NCI-H524 (cell line): ENCODE data around the gene GAL.
"Not testable (repeated sequence)": the region's sequence is repeated elsewhere in the genome, so short reads cannot be mapped to it uniquely, and the experiment has no call there.

Source experiments
- DNase-seq, 2 experiments: peaks; one replicate each; lab custom pipeline; 2025; lab: John Stamatoyannopoulos, UW

GAL gene

DNA sequence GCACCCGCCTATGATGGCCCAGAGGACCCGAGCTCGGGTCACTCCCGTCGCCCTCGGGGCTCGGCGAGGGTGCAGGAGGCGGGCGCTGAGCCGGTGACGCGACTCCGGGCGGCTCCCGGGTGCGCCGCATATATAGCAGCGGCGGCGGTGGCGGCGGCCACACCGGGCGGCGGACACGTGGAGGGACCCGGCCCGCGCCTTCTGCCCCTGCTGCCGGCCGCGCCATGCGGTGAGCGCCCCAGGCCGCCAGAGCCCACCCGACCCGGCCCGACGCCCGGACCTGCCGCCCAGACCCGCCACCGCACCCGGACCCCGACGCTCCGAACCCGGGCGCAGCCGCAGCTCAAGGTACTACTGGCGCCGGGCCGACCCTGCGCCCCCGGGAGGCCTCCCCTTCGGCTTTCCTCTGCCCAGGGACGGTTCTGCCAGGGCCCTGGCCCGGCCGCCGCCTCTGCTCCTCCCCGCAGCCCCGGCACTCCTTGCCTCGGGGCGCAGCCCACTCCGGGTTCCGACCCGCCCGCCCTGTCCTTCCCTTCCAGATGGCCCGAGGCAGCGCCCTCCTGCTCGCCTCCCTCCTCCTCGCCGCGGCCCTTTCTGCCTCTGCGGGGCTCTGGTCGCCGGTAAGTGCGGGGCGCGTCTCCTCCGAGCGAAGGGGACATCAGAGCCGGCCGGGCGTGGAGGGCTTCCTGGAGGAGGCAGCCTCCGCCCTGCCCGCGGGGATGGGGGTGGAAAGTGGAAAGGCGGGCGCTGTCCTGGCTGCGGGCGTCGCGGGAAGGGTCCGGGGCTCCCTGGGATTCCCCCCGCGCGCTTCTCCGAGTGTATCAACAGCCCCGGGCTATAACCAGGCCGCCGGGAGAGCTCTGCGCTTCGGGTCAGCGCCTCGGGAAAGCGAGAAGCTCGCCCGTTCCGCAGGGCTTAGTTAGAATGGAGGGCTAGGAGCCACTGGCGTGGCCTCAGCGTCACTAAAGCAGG lies at the start of gene GAL:
Gene GAL (plus strand): TSS at position 160 of the 972 bp plus-strand sequence. CDS start 380 bp downstream, at position 540.
- peak in 1 of 2 experiments; percentile 21 for DNase-seq

DNA sequence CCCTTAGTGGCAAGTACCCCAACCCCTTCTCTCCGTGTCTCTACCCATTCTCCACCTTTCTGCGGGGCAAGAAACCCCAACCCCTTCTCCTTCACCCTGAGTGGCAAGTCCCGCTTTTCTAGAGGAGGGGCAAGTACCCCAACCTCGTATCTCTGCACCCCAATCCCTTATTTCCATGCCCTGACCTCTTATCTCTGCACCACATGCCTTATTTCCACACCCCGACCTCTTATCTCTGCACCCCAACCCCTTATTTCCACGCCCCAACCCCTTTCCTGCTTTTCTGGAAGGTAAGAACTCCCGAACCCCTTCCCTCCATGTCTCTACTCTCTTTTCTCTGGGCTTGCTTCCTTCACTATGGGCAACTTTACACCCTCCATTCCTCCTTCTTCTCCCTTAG lies 49.7 kb upstream of the GAL start:
- not testable (repeated sequence) for DNase-seq

- not testable (repeated sequence) for DNase-seq
Observed at GRCh38 chr11:68635172-68635571, 49.2 kb upstream of the GAL start.

- not testable (repeated sequence) for DNase-seq
Observed at GRCh38 chr11:68635883-68636282, 48.5 kb upstream of the GAL start.

GRCh38 chr11:68639322-68639721 lies 45.0 kb upstream of the GAL start:
- not testable (repeated sequence) for DNase-seq

- no peak for DNase-seq
Observed at GRCh38 chr11:68641880-68642279, 42.5 kb upstream of the GAL start.

- DNase-seq = peak; percentile 8 to 33
Observed at GRCh38 chr11:68643585-68643984, 40.8 kb upstream of the GAL start.

- no peak for DNase-seq
Observed at GRCh38 chr11:68646832-68647231, 37.5 kb upstream of the GAL start.

- no peak for DNase-seq
Observed at GRCh38 chr11:68649851-68650555, 34.3 kb upstream of the GAL start.

DNA sequence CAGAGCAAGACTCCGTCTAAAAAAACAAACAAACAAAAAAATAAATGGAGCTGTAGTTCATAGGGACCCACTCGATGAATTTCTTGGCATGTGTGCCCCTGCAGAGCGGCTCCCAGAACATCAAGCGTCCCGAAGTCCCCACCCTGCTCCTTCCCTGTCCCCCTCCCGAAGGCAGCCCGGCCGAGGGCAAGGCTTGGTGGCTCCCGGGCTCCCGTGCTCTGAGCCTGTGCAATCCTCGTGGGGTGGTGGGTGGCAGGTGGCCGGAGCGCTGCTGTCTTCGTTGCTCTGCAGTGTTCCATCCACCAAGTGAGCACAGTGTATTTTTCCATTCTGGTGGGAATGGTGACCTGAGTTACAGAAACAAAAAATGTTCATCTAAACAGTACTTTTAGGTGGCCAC lies 33.5 kb upstream of the GAL start:
- DNase-seq = no peak

DNA sequence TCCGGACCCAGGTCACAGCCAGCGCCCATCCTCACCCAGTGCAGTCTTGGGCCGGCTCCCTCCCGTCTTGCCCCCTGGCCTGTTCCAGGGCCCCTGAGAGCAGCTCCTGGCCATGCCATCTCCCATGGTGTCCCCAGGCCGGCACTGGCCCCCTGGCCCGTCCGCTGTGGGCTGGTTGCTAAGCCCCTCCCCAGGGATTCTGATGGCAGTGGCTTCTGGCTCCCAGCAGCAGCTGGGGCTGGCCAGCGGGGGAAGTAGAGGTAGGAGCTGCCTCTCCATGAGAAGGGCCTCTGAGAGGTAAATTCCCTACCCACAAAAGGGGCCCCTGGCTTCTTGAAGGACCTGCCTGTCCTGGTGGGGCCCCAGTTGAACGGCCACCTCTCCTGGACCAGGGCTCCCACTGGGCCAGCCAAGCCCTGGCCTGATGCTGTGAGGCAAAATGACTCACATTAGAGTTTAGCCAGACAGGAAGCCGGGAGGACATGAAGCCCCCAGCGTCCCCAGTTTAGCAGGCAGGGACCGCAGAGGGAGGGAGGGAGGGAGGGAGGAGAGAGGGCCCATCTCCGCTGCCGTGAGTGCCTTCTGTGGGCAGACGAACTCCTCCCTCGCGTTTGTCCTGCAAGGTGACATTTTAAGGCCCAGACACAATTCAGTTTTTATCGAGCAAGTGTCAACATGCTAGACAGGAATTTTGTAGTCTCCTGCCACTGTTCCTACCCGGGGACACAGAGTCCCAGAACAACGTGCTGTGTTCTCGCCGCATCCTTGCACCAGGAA lies 32.9 kb upstream of the GAL start:
- no peak for DNase-seq

- DNase-seq = no peak
Observed at GRCh38 chr11:68651985-68652682, 32.2 kb upstream of the GAL start.

- no peak for DNase-seq
Observed at GRCh38 chr11:68652683-68653156, 31.6 kb upstream of the GAL start.

GRCh38 chr11:68653486-68654430 lies 30.6 kb upstream of the GAL start:
- DNase-seq = no peak

GRCh38 chr11:68654978-68655377 lies 29.4 kb upstream of the GAL start:
- no peak for DNase-seq

DNA sequence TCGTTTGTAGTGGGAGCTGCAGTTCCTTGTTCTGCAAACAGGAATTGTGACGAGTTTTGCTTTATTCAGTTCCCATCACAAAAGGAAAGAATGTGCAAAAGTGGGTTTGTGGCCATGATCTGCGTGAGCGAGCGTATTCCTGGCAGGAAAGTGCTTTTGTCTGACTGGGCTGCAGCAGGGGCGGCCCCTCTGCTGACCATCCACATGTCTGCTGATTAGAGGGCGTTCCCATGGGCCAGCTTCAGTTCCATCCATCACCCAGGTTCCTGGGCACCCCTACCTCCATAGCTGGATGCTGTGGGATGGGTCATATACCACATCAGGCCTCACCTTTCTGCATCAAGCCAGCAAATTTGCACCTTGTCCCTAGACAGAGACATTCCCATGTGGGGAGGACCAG lies 28.9 kb upstream of the GAL start:
- DNase-seq = no peak

DNA sequence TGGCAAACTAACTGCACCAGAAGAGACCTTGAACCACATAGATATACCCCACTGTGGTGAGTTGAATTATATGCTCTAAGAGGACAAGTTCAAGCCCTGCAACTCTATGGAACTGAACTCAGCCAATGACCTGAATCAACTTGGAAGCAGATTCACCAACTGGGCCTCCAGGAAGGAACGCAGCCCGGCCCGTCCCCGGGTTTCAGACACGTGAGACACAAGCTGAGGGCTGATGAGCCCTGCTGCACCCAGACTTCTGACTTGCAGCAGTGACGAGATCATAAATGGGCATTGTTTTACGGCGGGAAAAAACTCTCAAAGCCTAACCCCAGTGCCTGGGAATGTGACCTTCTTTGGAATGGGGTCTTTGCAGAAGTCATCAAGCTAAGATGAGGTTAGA lies 28.5 kb upstream of the GAL start:
- DNase-seq = no peak

- DNase-seq = no peak
Observed at GRCh38 chr11:68657021-68657780, 27.1 kb upstream of the GAL start.

DNA sequence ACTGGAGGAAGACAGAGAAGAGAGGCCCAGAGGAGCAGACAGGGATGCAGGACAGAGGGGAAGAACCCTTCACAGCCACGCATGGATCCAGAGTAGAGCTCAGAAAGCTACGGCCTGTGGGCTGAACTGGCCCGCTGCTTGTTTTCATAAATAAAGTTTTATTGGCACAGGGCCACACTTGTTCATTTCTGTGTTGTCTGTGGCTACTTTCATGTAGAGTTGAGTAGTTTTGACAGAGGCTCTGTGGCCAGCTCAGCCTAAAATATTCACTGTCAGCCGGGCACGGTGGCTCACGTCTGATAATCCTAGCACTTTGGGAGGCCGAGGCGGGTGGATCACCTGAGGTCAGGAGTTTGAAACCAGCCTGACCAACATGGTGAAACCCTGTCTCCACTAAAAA lies 26.2 kb upstream of the GAL start:
- DNase-seq = no peak

- no peak for DNase-seq
Observed at GRCh38 chr11:68658661-68659060, 25.7 kb upstream of the GAL start.
